OCI-LY1 (cell line): Measurements from ENCODE around the gene AGAP1.

Experiments
- H2AFZ ChIP-seq: fragments of 200-600 bp; sonication (generic), shearing (Covaris generic); 2 replicates; pipeline ENCODE4 v1.6.0; 2014; ENCODE audit warnings: antibody characterized with exemption, mild to moderate bottlenecking, low read length
- H3F3A ChIP-seq: fragments of 200-600 bp; sonication (generic), shearing (Covaris generic); 2 replicates; pipeline ENCODE4 v1.6.0; 2014; ENCODE audit warnings: mild to moderate bottlenecking, antibody characterized with exemption, low read length, moderate library complexity; ENCODE audit not compliant: insufficient read depth
- H3K27ac ChIP-seq: fragments of 200-600 bp; sonication (generic); 2 replicates; pipeline ENCODE4 v1.5.1; 2014; ENCODE audit warnings: low read length, mixed run types, mild to moderate bottlenecking, low read depth; ENCODE audit not compliant: poor library complexity, severe bottlenecking
- H3K27me3 ChIP-seq: fragments of 200-600 bp; sonication (generic); 2 replicates; pipeline ENCODE4 v1.6.0; 2014; ENCODE audit warnings: antibody characterized with exemption, mild to moderate bottlenecking, low read length, moderate library complexity; ENCODE audit not compliant: insufficient read depth
- H3K36me3 ChIP-seq: fragments of 200-600 bp; sonication (generic); 2 replicates; pipeline ENCODE4 v1.6.1; 2014; ENCODE audit warnings: mild to moderate bottlenecking, antibody characterized with exemption, low read length, moderate library complexity, mixed read lengths; ENCODE audit not compliant: insufficient read depth
- H3K4me1 ChIP-seq: fragments of 200-600 bp; sonication (generic); 2 replicates; pipeline ENCODE4 v1.5.1; 2014; ENCODE audit warnings: mild to moderate bottlenecking, low read length, moderate library complexity; ENCODE audit not compliant: insufficient read depth, severe bottlenecking
- H3K4me2 ChIP-seq: fragments of 200-600 bp; sonication (generic), shearing (Covaris generic); 2 replicates; pipeline ENCODE4 v1.6.1; 2014; ENCODE audit warnings: low read length
- H3K4me3 ChIP-seq: fragments of 200-600 bp; sonication (generic); 2 replicates; pipeline ENCODE4 v1.5.1; 2014; ENCODE audit warnings: low read length, low read depth, mild to moderate bottlenecking, mixed read lengths; ENCODE audit not compliant: poor library complexity, severe bottlenecking
- H3K79me2 ChIP-seq: fragments of 200-600 bp; shearing (Covaris generic); 2 replicates; pipeline ENCODE4 v1.6.1; 2016; ENCODE audit warnings: mixed run types, low read length, mixed read lengths; ENCODE audit not compliant: insufficient read depth
- H3K9ac ChIP-seq: fragments of 200-600 bp; sonication (generic), shearing (Covaris generic); 2 replicates; pipeline ENCODE4 v1.6.1; 2014; ENCODE audit warnings: mild to moderate bottlenecking, low read length, mixed read lengths
- H3K9me2 ChIP-seq: fragments of 200-600 bp; sonication (generic), shearing (Covaris generic); 2 replicates; pipeline ENCODE4 v1.6.1; 2014; ENCODE audit warnings: low read depth, mild to moderate bottlenecking, low read length, mixed read lengths
- H3K9me3 ChIP-seq: fragments of 200-600 bp; shearing (Covaris generic); 2 replicates; pipeline ENCODE4 v1.6.1; 2014; ENCODE audit warnings: low read length, mixed read lengths
- H4K20me1 ChIP-seq: fragments of 200-600 bp; sonication (generic), shearing (Covaris generic); 2 replicates; pipeline ENCODE4 v1.6.0; 2016; ENCODE audit warnings: mild to moderate bottlenecking, low read length; ENCODE audit not compliant: insufficient read depth
- EZH2 ChIP-seq: fragments of 200-600 bp; sonication (generic), shearing (Covaris generic); IDR thresholded peaks from 2 replicates; pipeline ENCODE4 v1.8.0; 2017; ENCODE audit warnings: borderline replicate concordance, mixed run types, mild to moderate bottlenecking, antibody characterized with exemption, low read length, moderate library complexity, mixed read lengths
- TF ChIP-seq, protein P1 (sequence below): fragments of 200-600 bp; sonication (generic), shearing (Covaris generic); IDR thresholded peaks from 2 replicates; pipeline ENCODE4 v1.5.1; 2017; ENCODE audit warnings: mild to moderate bottlenecking, antibody characterized with exemption, low read length, moderate library complexity, mixed read lengths

Gene AGAP1

DNA sequence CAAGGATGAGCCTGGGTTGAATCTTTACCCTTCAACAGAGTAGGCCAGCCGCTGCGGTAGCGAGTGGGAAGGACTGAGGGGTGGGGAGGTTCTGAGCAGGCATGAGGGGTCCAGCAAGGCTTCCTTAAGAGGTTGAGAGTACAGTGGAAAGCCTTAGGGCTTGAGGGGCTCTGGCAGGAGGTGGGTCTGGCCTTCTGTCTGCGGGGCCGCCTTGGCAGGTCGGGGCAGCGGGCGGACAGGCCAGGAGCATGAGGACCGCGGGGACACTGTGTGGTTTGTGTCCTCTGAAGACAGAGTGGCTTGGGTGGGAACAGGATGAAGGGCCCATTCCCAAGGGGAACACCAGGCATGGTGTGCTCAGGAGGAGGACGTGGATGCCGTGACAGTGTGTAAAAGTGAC is 250.3 kb downstream of the AGAP1 start:
- H3K27ac ChIP-seq = no peak overlapping the region
- no peak overlapping the region for H3K4me2 ChIP-seq
- H3K4me1 ChIP-seq = no peaks in the 10 kb centered on the region

DNA sequence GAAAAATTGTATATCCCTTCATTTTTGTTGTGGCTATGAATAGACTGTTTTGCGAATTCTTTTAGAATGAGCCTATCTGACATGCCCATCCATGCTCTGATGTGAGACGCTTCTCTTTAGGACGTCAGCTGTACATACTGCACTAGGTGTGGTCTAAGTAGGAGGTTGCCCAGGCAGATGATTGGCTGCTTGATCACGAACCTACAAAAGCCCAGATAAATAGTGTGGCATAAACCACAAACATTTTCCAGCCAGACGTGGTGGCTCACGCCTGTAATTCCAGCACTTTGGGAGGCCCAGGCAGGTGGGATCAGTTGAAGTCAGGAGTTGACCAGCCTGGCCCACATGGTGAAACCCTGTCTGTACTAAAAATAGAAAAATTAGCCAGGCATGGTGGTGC is 251.8 kb downstream of the AGAP1 start:
- Histone ChIP-seq H3K36me3 (no peaks in the 10 kb centered on the region), H3K9ac (no peak overlapping the region), H3F3A (no peaks in the 10 kb centered on the region), H3K9me2 (no peaks in the 10 kb centered on the region), H3K4me1 (no peaks in the 10 kb centered on the region), H4K20me1 (no peaks in the 10 kb centered on the region), H3K9me3 (no peaks in the 10 kb centered on the region), H3K4me3 (no peak overlapping the region), H3K27ac (no peak overlapping the region), H3K4me2 (no peak overlapping the region), H3K79me2 (no peaks in the 10 kb centered on the region), H2AFZ (no peak overlapping the region), H3K27me3 (no peaks in the 10 kb centered on the region)
- no peak for TF ChIP-seq EZH2
- TF ChIP-seq, protein P1, sequence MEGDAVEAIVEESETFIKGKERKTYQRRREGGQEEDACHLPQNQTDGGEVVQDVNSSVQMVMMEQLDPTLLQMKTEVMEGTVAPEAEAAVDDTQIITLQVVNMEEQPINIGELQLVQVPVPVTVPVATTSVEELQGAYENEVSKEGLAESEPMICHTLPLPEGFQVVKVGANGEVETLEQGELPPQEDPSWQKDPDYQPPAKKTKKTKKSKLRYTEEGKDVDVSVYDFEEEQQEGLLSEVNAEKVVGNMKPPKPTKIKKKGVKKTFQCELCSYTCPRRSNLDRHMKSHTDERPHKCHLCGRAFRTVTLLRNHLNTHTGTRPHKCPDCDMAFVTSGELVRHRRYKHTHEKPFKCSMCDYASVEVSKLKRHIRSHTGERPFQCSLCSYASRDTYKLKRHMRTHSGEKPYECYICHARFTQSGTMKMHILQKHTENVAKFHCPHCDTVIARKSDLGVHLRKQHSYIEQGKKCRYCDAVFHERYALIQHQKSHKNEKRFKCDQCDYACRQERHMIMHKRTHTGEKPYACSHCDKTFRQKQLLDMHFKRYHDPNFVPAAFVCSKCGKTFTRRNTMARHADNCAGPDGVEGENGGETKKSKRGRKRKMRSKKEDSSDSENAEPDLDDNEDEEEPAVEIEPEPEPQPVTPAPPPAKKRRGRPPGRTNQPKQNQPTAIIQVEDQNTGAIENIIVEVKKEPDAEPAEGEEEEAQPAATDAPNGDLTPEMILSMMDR = no peak

More for the DNA sequence above, 250.3 kb downstream of the AGAP1 start:
- Histone ChIP-seq H3K36me3 (no peaks in the 10 kb centered on the region), H3F3A (no peaks in the 10 kb centered on the region), H2AFZ (no peak overlapping the region), H3K4me3 (no peak overlapping the region), H3K9me2 (no peaks in the 10 kb centered on the region), H3K9ac (no peak overlapping the region), H3K9me3 (no peaks in the 10 kb centered on the region), H3K79me2 (no peaks in the 10 kb centered on the region), H4K20me1 (no peaks in the 10 kb centered on the region), H3K27me3 (no peaks in the 10 kb centered on the region; the same call in 1 of the 2 replicates)
- TF ChIP-seq, protein P1 = no peak
- no peak for TF ChIP-seq EZH2

DNA sequence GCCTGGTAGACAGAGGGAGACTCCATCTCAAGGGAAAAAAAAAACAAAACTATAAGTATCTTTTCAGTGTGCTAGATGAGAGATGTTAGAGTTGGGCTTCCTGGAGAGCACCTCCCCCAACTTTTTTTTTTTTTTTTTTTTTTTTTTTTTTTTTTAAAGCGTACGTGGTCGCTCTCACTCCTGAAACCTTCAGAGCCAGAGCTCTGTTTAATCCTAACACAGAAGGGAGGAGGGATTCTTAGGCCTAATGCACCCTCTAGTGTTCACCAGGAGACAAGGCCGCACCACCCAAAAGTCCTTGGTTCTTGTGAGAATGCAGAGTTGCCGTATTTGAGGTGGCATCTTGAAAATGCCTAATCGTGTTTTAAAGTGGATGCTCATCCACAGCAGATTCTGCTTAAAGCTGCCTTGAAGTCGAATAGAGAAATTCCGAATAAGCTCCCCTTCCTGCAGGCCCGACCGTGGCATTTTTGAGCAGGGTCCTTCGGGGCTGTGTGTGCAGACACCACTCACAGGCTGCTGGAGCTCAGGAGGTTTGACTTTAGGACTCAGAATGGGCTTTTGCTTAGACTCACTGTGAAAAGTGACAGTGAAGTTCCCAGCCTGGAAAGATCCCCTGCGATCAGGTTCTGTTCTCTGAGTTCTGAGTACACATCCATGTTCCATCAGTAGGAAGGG is 252.6 kb downstream of the AGAP1 start:
- H3K79me2 ChIP-seq = no peaks in the 10 kb centered on the region
- no peaks in the 10 kb centered on the region for H3K9me3 ChIP-seq
- no peak overlapping the region for H3K4me2 ChIP-seq
- TF ChIP-seq EZH2 = no peak
- TF ChIP-seq, protein P1 = peak; percentile 68
- H4K20me1 ChIP-seq = no peaks in the 10 kb centered on the region
- H2AFZ ChIP-seq = no peak overlapping the region
- H3K36me3 ChIP-seq = no peaks in the 10 kb centered on the region
- no peak overlapping the region for H3K27ac ChIP-seq
- H3F3A ChIP-seq = no peaks in the 10 kb centered on the region
- no peaks in the 10 kb centered on the region for H3K9me2 ChIP-seq
- H3K9ac ChIP-seq = no peak overlapping the region
- H3K27me3 ChIP-seq = no peaks in the 10 kb centered on the region
- H3K4me1 ChIP-seq = no peaks in the 10 kb centered on the region
- H3K4me3 ChIP-seq = no peak overlapping the region
